HepG2 (cell line): ENCODE data around the gene PRKCB. TPM values are rescaled to one million over a fixed set of nuclear protein-coding genes. Genes with fewer than 3 reads are reported as not detected.

Experiments
- ATAC-seq: fragments of 200-7000 bp; cut with Tn5 transposase; 3 replicates; pipeline ENCODE4 v1.9.1; 2020; ENCODE audit warnings: mild to moderate bottlenecking, moderate library complexity
- BruUV-seq: library from RNA; stranded (reverse); fragments of 400-500 nt; replicated peaks from 2 replicates; lab custom pipeline; 2021; lab: Mats Ljungman, UMichigan
- CTCF ChIA-PET: fragments of 300-600 bp; formaldehyde crosslinking; extraction: SDS; loops from one replicate; lab custom pipeline; 2021; ENCODE audit warnings: low total read pairs, inconsistent platforms, low intra/inter-chr PET ratio; lab: Yijun Ruan, JAX
- POLR2A ChIA-PET: fragments of 350-600 bp; sonication (Branson Sonifier 250); formaldehyde crosslinking; loops from one replicate; lab custom pipeline; 2020; ENCODE audit warnings: antibody characterized with exemption, inconsistent platforms; lab: Yijun Ruan, JAX
- DNase-seq: peaks from one replicate; pipeline ENCODE4 v3.0.0-alpha.2; 2015; ENCODE audit warnings: low spot score
- FAIRE-seq: peaks from 3 replicates; lab custom pipeline; 2011; peaks lifted over from hg19 to GRCh38; lab: Jason Lieb, UNC
- H2AFZ ChIP-seq: one replicate; pipeline ENCODE4 v1.6.1; 2011; ENCODE audit warnings: low read length, inconsistent platforms
- H3K27ac ChIP-seq: fragments of 300-600 bp; 3 replicates; pipeline ENCODE4 v1.8.0; 2011; ENCODE audit warnings: mixed run types, mild to moderate bottlenecking, mixed read lengths, low read length, inconsistent platforms; ENCODE audit not compliant: insufficient read depth; ENCODE audit errors: extremely low read length
- H3K27me3 ChIP-seq, 2 experiments: fragments of 200-600 bp in 1 of 2; 2 replicates in 1 of 2; 3 replicates in 1 of 2; pipeline versions ENCODE4 v1.6.0 to v1.8.0; 2011; ENCODE audit warnings: low read length in 2 of 2, mild to moderate bottlenecking in 2 of 2, moderate library complexity in 2 of 2, inconsistent platforms in 1 of 2; ENCODE audit not compliant: insufficient read depth in 2 of 2, control insufficient read depth in 1 of 2
- H3K36me3 ChIP-seq, 2 experiments: fragments of 200-600 bp in 1 of 2; replicated peaks in 1 of 2; 2 replicates in 1 of 2; 3 replicates in 1 of 2; pipeline versions ENCODE4 v1.5.1 to v1.8.0; 2011; ENCODE audit warnings: low read length in 2 of 2, inconsistent platforms in 1 of 2; ENCODE audit not compliant: insufficient read depth in 2 of 2, control insufficient read depth in 1 of 2
- H3K4me1 ChIP-seq: 2 replicates; pipeline ENCODE4 v1.5.1; 2012; ENCODE audit warnings: low read length, inconsistent platforms; ENCODE audit not compliant: insufficient read depth
- H3K4me2 ChIP-seq: 2 replicates; pipeline ENCODE4 v1.6.0; 2011; ENCODE audit warnings: low read depth, low read length, inconsistent platforms
- H3K4me3 ChIP-seq, 3 experiments: fragments of 200-600 bp in 1 of 3; sonication (generic), shearing (Covaris generic) in 1 of 3; replicated peaks in 1 of 3; 2 replicates each; pipeline ENCODE4 v1.5.1; 2011 to 2016; ENCODE audit warnings: low read length in 3 of 3, inconsistent platforms in 2 of 3, low read depth in 2 of 3, mild to moderate bottlenecking in 2 of 3, control low read depth in 1 of 3, mixed read lengths in 1 of 3; ENCODE audit not compliant: insufficient read depth in 1 of 3
- H3K79me2 ChIP-seq: one replicate; pipeline ENCODE4 v1.6.1; 2011; ENCODE audit warnings: low read length, inconsistent platforms; ENCODE audit not compliant: insufficient read depth
- H3K9ac ChIP-seq: 2 replicates; pipeline ENCODE4 v1.6.0; 2011; ENCODE audit warnings: mild to moderate bottlenecking, low read depth, low read length, inconsistent platforms; ENCODE audit not compliant: insufficient read depth
- H3K9me3 ChIP-seq: 2 replicates; pipeline ENCODE4 v1.5.1; 2012; ENCODE audit warnings: mild to moderate bottlenecking, low read length
- H4K20me1 ChIP-seq: 2 replicates; pipeline ENCODE4 v1.6.0; 2011; ENCODE audit warnings: inconsistent platforms, mild to moderate bottlenecking, low read length, moderate library complexity; ENCODE audit not compliant: insufficient read depth
- ARID2 ChIP-seq: sonication (generic); formaldehyde crosslinking; IDR thresholded peaks from 2 replicates; pipeline ENCODE4 v1.8.1; 2022; ENCODE audit warnings: mild to moderate bottlenecking, missing genetic modification reagents, borderline replicate concordance
- CAMTA2 ChIP-seq: sonication (generic); formaldehyde crosslinking; IDR thresholded peaks from 2 replicates; pipeline ENCODE4 v1.4.0; 2020; ENCODE audit warnings: mild to moderate bottlenecking, missing genetic modification reagents, borderline replicate concordance
- CCAR2 ChIP-seq: fragments of 200-400 bp; formaldehyde crosslinking; optimal IDR thresholded peaks from 2 replicates; pipeline ENCODE3; 2018; ENCODE audit warnings: low read depth, mild to moderate bottlenecking, low read length, moderate library complexity
- GLI4 ChIP-seq: sonication (generic); formaldehyde crosslinking; IDR thresholded peaks from 2 replicates; pipeline ENCODE4 v1.5.1; 2020; ENCODE audit warnings: missing genetic modification reagents, mild to moderate bottlenecking, moderate library complexity, borderline replicate concordance
- IKZF5 ChIP-seq: IDR thresholded peaks from 2 replicates; pipeline ENCODE4 v1.6.1; 2018; ENCODE audit warnings: missing genetic modification reagents, mild to moderate bottlenecking, missing compliant biosample characterization
- KDM4B ChIP-seq: sonication (generic); formaldehyde crosslinking; IDR thresholded peaks from 2 replicates; pipeline ENCODE4 v1.4.0; 2020; ENCODE audit warnings: missing genetic modification reagents
- MEIS1 ChIP-seq: sonication (generic); formaldehyde crosslinking; IDR thresholded peaks from 2 replicates; pipeline ENCODE4 v1.9.0; 2021; ENCODE audit warnings: mild to moderate bottlenecking, missing genetic modification reagents, moderate library complexity, borderline replicate concordance
- POLR2AphosphoS2 ChIP-seq: IDR thresholded peaks from 2 replicates; pipeline ENCODE4 v1.6.1; 2011; ENCODE audit warnings: low read depth, low read length, improper control_type of control experiment
- SNRNP70 ChIP-seq: fragments of 200-400 bp; formaldehyde crosslinking; IDR thresholded peaks from 2 replicates; pipeline ENCODE4 v1.6.1; 2017; ENCODE audit warnings: mild to moderate bottlenecking, low read depth, low read length, moderate library complexity
- SRF ChIP-seq: IDR thresholded peaks from 2 replicates; pipeline ENCODE4 v1.6.1; 2011; ENCODE audit warnings: mild to moderate bottlenecking, low read depth, low read length, moderate library complexity
- STAT5B ChIP-seq: sonication (generic); formaldehyde crosslinking; IDR thresholded peaks from 2 replicates; pipeline ENCODE4 v1.4.0; 2020; ENCODE audit warnings: missing genetic modification reagents
- ZNF225 ChIP-seq: sonication (generic); formaldehyde crosslinking; IDR thresholded peaks from 2 replicates; pipeline ENCODE4 v1.4.0; 2020; ENCODE audit warnings: mild to moderate bottlenecking, missing genetic modification reagents
- ZNF446 ChIP-seq: sonication (generic); formaldehyde crosslinking; IDR thresholded peaks from 2 replicates; pipeline ENCODE4 v1.5.0; 2020; ENCODE audit warnings: mild to moderate bottlenecking, missing genetic modification reagents
- ZNF546 ChIP-seq: sonication (generic); formaldehyde crosslinking; conservative IDR thresholded peaks from 2 replicates; pipeline ENCODE4 v1.8.1; 2023; ENCODE audit warnings: mild to moderate bottlenecking, missing genetic modification reagents
- ZNF629 ChIP-seq: sonication (generic); formaldehyde crosslinking; conservative IDR thresholded peaks from 2 replicates; pipeline ENCODE4 v1.5.0; 2020; ENCODE audit warnings: missing genetic modification reagents
- ZNF639 ChIP-seq: conservative IDR thresholded peaks from 2 replicates; pipeline ENCODE4 v1.6.1; 2018; ENCODE audit warnings: missing genetic modification reagents
- WGBS: methylation state at CpG from one replicate; pipeline ENCODE4 v1.1.6; 2017; ENCODE audit warnings: low lambda C conversion rate; 5-methylcytosine and 5-hydroxymethylcytosine counted together
- in situ Hi-C: cut with HindIII; loops from 2 replicates; pipeline ENCODE4 v1.10.0; 2017; ENCODE audit warnings: low pct_unique_long_range_greater_than_20kb; ENCODE audit not compliant: extremely low pct_ligation_motif_present
- intact Hi-C: fragments of 100-400 bp; cut with micrococcal nuclease; formaldehyde crosslinking; loops from one replicate; pipeline ENCODE4 v1.10.0; 2022; ENCODE audit not compliant: unreplicated experiment
- polyA plus RNA-seq, 8 experiments: library from polyadenylated mRNA; depleted of rRNA in 3 of 8; stranded (reverse) in 7 of 8; unstranded in 1 of 8; fragments of >200 nt; fragmentation: Illumina TruSeq in 4 of 8; extraction: Trizol in 4 of 8; gene quantifications; 2 replicates each; pipeline versions ENCODE4 v1.2.1 to v1.2.3, GENCODE V29; 2011 to 2016; ENCODE audit warnings: low read depth in 4 of 8, missing spikeins in 1 of 8, mixed read lengths in 1 of 8; ENCODE audit not compliant: insufficient read depth in 1 of 8
- total RNA-seq, 5 experiments: library from RNA; depleted of rRNA; stranded (reverse); fragments of >200 nt; fragmentation: Illumina TruSeq; extraction: Trizol; gene quantifications; 2 replicates each; pipeline ENCODE4 v1.2.3, GENCODE V29; 2016; ENCODE audit warnings: low read depth in 1 of 5

Gene PRKCB
- total and polyA plus RNA-seq, 2 of the 13 experiments (the other 11 are each of a cell fraction or from before 2014, with no cell fraction given) = 0.01 TPM; not detected in 1

GRCh38 chr16:24114876-24115275 lies 279.1 kb downstream of the PRKCB start:
- no peak for ATAC-seq
- intact Hi-C loops = loop anchor here (2.0 kb wide), 1 partner anchor 72 kb away; no protein-coding TSS in a partner anchor
- H3K9ac ChIP-seq = no peak overlapping the region
- no peaks in the 10 kb centered on the region for H3K9me3 ChIP-seq
- BruUV-seq = no TSS peak
- H3K36me3 ChIP-seq = no peaks in the 10 kb centered on the region
- POLR2A ChIA-PET = no interaction called here
- H3K79me2 ChIP-seq = no peaks in the 10 kb centered on the region
- H3K4me2 ChIP-seq = no peak overlapping the region
- H4K20me1 ChIP-seq = no peaks in the 10 kb centered on the region
- no peaks in the 10 kb centered on the region for H3K4me1 ChIP-seq
- no peak overlapping the region for H2AFZ ChIP-seq
- DNase-seq = no peak
- no peak overlapping the region for H3K27ac ChIP-seq
- 15% methylated on average over 2 of the region's 2 CpGs for WGBS
- peaks cover 0 to 20% of the 10 kb centered on the region in 2 experiments; a peak in 2 of 5 replicates for H3K27me3 ChIP-seq
- no peak overlapping the region for H3K4me3 ChIP-seq
- TF ChIP-seq ZNF546 (CRISPR knock-in tag) (no peak), KDM4B (CRISPR knock-in tag) (no peak)
- in situ Hi-C loops = no loop called here
- FAIRE-seq = no peak
- CTCF ChIA-PET = no interaction called here

GRCh38 chr16:24116046-24116776 lies 280.4 kb downstream of the PRKCB start:
- ChIA-PET POLR2A (no interaction called here), CTCF (no interaction called here)
- intact Hi-C loops (no loop called here), in situ Hi-C loops (no loop called here)
- Histone ChIP-seq H3K79me2 (no peaks in the 10 kb centered on the region), H3K27me3 (peaks cover 0 to 23% of the 10 kb centered on the region in 2 experiments; a peak in 2 of 5 replicates), H3K4me2 (no peak overlapping the region), H3K9me3 (no peaks in the 10 kb centered on the region), H3K27ac (no peak overlapping the region), H3K9ac (no peak overlapping the region), H3K4me1 (no peaks in the 10 kb centered on the region), H2AFZ (no peak overlapping the region), H3K4me3 (no peak overlapping the region), H4K20me1 (no peaks in the 10 kb centered on the region), H3K36me3 (no peaks in the 10 kb centered on the region)
- FAIRE-seq = no peak
- WGBS = 41% methylated on average over 10 of the region's 10 CpGs
- no peak for ATAC-seq
- no TSS peak for BruUV-seq
- no peak for DNase-seq
- TF ChIP-seq POLR2AphosphoS2 (no peak), ZNF639 (CRISPR knock-in tag) (no peak), STAT5B (CRISPR knock-in tag) (no peak), CAMTA2 (CRISPR knock-in tag) (no peak), ZNF629 (CRISPR knock-in tag) (no peak), ARID2 (CRISPR knock-in tag) (no peak), SNRNP70 (no peak), SRF (no peak), ZNF446 (CRISPR knock-in tag) (no peak), CCAR2 (no peak), MEIS1 (CRISPR knock-in tag) (no peak), ZNF225 (CRISPR knock-in tag) (no peak), IKZF5 (CRISPR knock-in tag) (no peak), GLI4 (CRISPR knock-in tag) (no peak)
